Prostate gland (tissue), 2 donors: ENCODE results near the gene CHN1. TPM values are rescaled to one million over a fixed set of nuclear protein-coding genes. Genes with fewer than 3 reads are reported as not detected.

Experiments
- DNase-seq: peaks from one replicate; pipeline ENCODE4 v3.0.0-alpha.2; 2019; ENCODE audit warnings: low spot score
- H3K27ac ChIP-seq, 2 donors: fragments of 200-600 bp; sonication (generic); 2 replicates each; pipeline ENCODE4 v1.5.1; 2017 to 2019
- H3K27me3 ChIP-seq: fragments of 200-600 bp; sonication (generic); replicated peaks from 2 replicates; pipeline ENCODE4 v1.5.1; 2019; ENCODE audit not compliant: insufficient read depth
- H3K36me3 ChIP-seq, 2 donors: fragments of 200-600 bp; sonication (generic); 1 replicate in 1 of 2; 2 replicates in 1 of 2; pipeline versions ENCODE4 v1.5.1 to v1.8.1; 2017 to 2019
- H3K4me1 ChIP-seq: fragments of 200-600 bp; sonication (generic); replicated peaks from 2 replicates; pipeline ENCODE4 v1.5.1; 2019
- H3K4me3 ChIP-seq, 2 donors: fragments of 200-600 bp; sonication (generic); 2 replicates each; pipeline ENCODE4 v1.5.1; 2017 to 2019
- H3K9me3 ChIP-seq: fragments of 200-600 bp; sonication (generic); 2 replicates; pipeline ENCODE4 v1.5.1; 2017
- CTCF ChIP-seq, 4 experiments: fragments of 200-600 bp in 2 of 4; fragments of 450-650 bp in 2 of 4; sonication (generic) in 2 of 4; IDR thresholded peaks; 1 replicate in 3 of 4; 2 replicates in 1 of 4; pipeline ENCODE4 v1.5.1; 2016 to 2019; ENCODE audit warnings: antibody characterized with exemption in 4 of 4, mild to moderate bottlenecking in 2 of 4, moderate library complexity in 2 of 4
- POLR2A ChIP-seq: fragments of 450-650 bp; IDR thresholded peaks from one replicate; pipeline ENCODE4 v1.6.1; 2016; ENCODE audit warnings: antibody characterized with exemption, mild to moderate bottlenecking
- POLR2AphosphoS5 ChIP-seq: sonication (generic); formaldehyde crosslinking; IDR thresholded peaks from one replicate; pipeline ENCODE4 v1.6.1; 2017; ENCODE audit warnings: antibody characterized with exemption
- WGBS: methylation state at CpG from one replicate; pipeline ENCODE4 v1.1.5; 2018; 5-methylcytosine and 5-hydroxymethylcytosine counted together
- intact Hi-C: fragments of 100-400 bp; cut with DNase I; formaldehyde crosslinking; loops from one replicate; pipeline ENCODE4 v1.14.2; 2022
- total RNA-seq, 2 donors: library from RNA; depleted of rRNA; stranded (reverse); fragments of >200 nt; gene quantifications; one replicate each; pipeline ENCODE4 v1.1.0, GENCODE V29; 2016

Gene CHN1
- total RNA-seq, 2 donors from 2014 or later: 7.8 to 20.1 TPM

DNA sequence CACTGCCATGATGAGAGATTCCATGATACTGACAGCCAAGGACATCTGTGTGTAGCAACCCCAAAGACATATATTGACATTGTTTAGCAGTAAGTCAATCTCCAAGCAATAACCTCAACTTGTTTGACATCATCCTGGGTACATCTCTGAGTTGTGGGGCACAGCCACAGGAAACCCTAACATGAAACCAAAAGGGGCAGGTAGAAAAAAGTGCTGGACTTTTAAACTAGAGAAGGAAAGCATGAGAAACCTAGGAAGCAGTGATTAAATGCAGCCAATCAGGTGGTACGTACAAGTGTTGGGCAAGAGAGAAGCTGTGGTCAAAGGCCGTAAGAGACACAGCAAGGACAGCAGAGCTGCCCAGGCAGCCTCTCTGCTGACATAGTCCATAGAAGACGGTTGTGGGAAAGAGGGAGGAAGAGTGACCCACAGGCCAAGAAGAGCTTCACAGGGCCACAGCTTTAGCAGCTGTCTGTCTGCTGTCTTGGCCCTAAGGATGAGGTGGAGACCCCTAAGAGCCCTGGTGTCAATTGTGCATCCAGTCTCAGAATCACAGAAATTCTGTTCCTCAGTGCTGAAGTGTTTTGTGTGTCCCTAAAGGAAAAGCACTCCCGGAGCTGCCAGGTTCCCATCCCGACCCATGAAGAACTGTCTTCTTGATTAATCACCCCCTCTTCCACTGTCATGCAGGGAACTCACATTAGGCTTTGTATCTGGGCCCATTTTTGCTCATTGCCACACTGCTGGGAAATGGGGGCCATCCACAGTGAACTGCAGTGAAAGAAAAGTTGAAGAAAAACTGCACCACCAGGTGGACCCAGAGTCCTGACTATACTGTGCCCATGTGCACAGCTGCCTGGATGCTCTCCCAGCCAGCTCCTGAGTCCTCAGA, 25.4 kb upstream of the CHN1 start:
- DNase-seq: no peak
- intact Hi-C loops: no loop called here
- WGBS: 82% methylated on average over 5 of the region's 5 CpGs
- no peaks in the 10 kb centered on the region for H3K9me3 ChIP-seq
- H3K27me3 ChIP-seq: no peaks in the 10 kb centered on the region
- no peaks in the 10 kb centered on the region for H3K36me3 ChIP-seq
- H3K27ac ChIP-seq: no peak overlapping the region
- TF ChIP-seq CTCF (IDR thresholded peaks at IDR 0.05) (peak in 1 of 4 experiments; percentile 4), POLR2A (no peak)
- H3K4me3 ChIP-seq: no peak overlapping the region
- no peaks in the 10 kb centered on the region for H3K4me1 ChIP-seq

DNA sequence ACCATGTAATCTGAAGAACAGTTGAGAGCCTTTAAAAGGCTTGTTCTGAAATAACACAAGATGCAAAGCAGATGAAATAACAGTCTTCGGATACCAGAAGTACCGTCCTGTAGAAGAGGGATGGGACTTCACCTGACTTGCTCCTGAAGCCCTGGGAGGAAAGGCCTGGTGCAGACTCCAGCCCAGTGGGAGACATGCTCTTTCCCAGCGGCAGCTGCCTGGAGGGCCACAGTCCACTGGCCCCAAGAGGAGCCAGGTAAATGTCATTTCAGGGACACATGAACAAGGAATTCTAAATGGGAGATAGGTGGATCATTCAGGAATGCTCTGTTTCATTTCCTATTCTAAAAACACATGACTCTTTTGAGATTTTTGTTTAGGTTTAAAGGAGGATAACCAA, 22.6 kb upstream of the CHN1 start:
- no peak for DNase-seq
- TF ChIP-seq POLR2A: no peak
- no peak for TF ChIP-seq POLR2AphosphoS5
- TF ChIP-seq CTCF (IDR thresholded peaks at IDR 0.05): no peak
- H3K4me1 ChIP-seq: no peaks in the 10 kb centered on the region
- H3K36me3 ChIP-seq: no peaks in the 10 kb centered on the region
- intact Hi-C loops: no loop called here
- H3K27me3 ChIP-seq: no peaks in the 10 kb centered on the region
- H3K9me3 ChIP-seq: no peaks in the 10 kb centered on the region
- WGBS: 96% methylated on average over 3 of the region's 3 CpGs
- H3K27ac ChIP-seq: peak overlapping the region in 1 of 2 donors; percentile 63
- H3K4me3 ChIP-seq: no peak overlapping the region

- TF ChIP-seq POLR2A (no peak), CTCF (IDR thresholded peaks at IDR 0.05) (no peak), POLR2AphosphoS5 (no peak)
- intact Hi-C loops: no loop called here
- Histone ChIP-seq H3K9me3 (no peaks in the 10 kb centered on the region), H3K4me3 (no peak overlapping the region), H3K27me3 (no peaks in the 10 kb centered on the region), H3K27ac (no peak overlapping the region), H3K4me1 (no peaks in the 10 kb centered on the region), H3K36me3 (no peaks in the 10 kb centered on the region)
- no peak for DNase-seq
- WGBS: 92% methylated on average over 2 of the region's 2 CpGs
Observed at GRCh38 chr2:175026385-175026784, 21.2 kb upstream of the CHN1 start.

DNA sequence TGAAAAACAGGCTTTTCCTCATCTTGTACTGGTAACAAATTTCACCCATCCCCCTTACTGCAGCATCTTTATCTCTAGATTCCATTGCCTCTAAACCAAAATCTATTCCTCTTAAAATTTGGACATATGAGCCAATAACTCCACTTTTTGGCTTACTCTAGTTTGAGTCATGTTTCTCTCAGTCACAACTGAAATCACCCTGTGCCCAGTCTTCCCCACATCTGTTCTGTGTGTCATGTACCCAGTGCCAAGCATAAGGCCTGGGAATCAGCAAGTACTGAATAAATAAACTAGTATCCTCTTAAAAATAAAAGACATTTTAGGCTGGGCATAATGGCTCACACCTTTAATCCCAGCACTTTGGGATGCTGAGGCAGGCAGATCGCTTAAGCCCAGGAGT, 20.8 kb upstream of the CHN1 start:
- TF ChIP-seq CTCF (IDR thresholded peaks at IDR 0.05): no peak
- no peak for TF ChIP-seq POLR2AphosphoS5
- TF ChIP-seq POLR2A: no peak
- no peaks in the 10 kb centered on the region for H3K27me3 ChIP-seq
- intact Hi-C loops: no loop called here
- DNase-seq: no peak
- H3K4me1 ChIP-seq: no peaks in the 10 kb centered on the region
- no peak overlapping the region for H3K27ac ChIP-seq
- WGBS: 92% methylated on average over 1 of the region's 1 CpG
- H3K9me3 ChIP-seq: no peaks in the 10 kb centered on the region
- H3K4me3 ChIP-seq: no peak overlapping the region
- no peaks in the 10 kb centered on the region for H3K36me3 ChIP-seq

GRCh38 chr2:175025233-175025632, 20.1 kb upstream of the CHN1 start:
- H3K4me3 ChIP-seq: no peak overlapping the region
- no peaks in the 10 kb centered on the region for H3K27me3 ChIP-seq
- no peak for TF ChIP-seq CTCF (IDR thresholded peaks at IDR 0.05)
- TF ChIP-seq POLR2AphosphoS5: no peak
- TF ChIP-seq POLR2A: no peak
- no peak for DNase-seq
- no peaks in the 10 kb centered on the region for H3K9me3 ChIP-seq
- 90% methylated on average over 3 of the region's 3 CpGs for WGBS
- H3K27ac ChIP-seq: no peak overlapping the region
- intact Hi-C loops: no loop called here
- H3K36me3 ChIP-seq: no peaks in the 10 kb centered on the region
- no peaks in the 10 kb centered on the region for H3K4me1 ChIP-seq
